GM18951 (cell line): ENCODE results near the gene ARHGEF7.
"Not testable (repeated sequence)": the region's sequence is repeated elsewhere in the genome, so short reads cannot be mapped to it uniquely, and the experiment has no call there.

Source experiments
- POLR2A ChIP-seq: IDR thresholded peaks from 4 replicates; pipeline ENCODE4 v1.6.1; 2011; ENCODE audit warnings: mild to moderate bottlenecking; ENCODE audit not compliant: insufficient read length, insufficient read depth; ENCODE audit errors: extremely low read depth
- in situ Hi-C: fragments of 300-500 bp; cut with MboI; formaldehyde crosslinking; loops from one replicate; pipeline ENCODE4 v1.12.0; 2022; ENCODE audit warnings: low sequenced_read_pairs, mixed read lengths, inconsistent platforms; ENCODE audit not compliant: unreplicated experiment

ARHGEF7 gene

DNA sequence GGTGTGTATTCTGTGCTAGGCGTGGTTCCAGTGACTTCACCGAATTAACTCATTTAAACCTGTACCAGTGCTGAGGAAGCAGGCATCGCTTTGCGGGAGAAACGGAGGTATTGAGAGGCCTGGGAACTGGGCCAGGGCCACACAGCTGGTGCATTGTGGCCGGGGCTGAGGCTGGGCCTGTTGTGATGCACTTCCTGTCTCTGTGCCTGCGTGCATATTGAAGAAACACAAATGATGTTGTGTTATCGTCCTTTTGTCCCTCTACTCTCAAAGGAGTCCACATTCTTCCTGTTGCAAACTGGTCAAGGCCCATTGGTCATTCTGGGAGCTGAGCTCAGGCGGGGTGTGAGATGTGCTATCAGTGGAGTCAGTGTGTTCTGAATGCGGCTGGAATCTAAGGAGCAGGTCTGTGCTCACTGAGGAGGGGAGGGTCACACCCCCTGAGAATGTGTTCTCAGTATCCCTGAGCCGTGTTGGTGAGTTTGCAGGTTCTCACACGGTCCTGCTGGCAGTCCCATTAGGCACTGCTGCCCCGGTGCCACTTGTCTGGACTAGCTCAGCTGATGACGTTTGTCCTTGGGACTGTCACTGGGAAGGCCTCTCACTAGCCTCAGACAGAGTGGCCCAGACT lies 62.1 kb downstream of the ARHGEF7 start:
- in situ Hi-C loops, result no loop called here
- TF ChIP-seq POLR2A, result no peak

DNA sequence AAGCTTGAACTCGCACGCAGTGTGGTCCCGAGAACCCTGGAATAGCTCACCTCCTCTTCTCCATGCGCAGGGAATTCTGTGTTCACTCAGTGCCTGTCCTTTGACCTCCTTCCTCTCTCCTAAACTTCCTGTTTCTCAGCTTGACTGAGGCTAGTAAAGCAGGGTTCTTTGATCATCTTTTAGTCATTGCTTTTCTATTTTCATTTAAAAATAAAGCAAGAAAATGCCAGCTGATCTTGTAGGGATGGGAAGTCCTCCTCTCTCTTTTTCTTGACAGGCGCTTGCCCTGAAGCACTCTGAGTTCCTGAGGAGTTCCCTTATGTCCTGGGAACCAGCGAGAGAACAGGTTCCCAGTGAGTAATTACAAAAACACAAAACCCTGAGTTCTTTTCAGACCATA lies 62.8 kb downstream of the ARHGEF7 start:
- no peak for TF ChIP-seq POLR2A
- in situ Hi-C loops, result no loop called here

DNA sequence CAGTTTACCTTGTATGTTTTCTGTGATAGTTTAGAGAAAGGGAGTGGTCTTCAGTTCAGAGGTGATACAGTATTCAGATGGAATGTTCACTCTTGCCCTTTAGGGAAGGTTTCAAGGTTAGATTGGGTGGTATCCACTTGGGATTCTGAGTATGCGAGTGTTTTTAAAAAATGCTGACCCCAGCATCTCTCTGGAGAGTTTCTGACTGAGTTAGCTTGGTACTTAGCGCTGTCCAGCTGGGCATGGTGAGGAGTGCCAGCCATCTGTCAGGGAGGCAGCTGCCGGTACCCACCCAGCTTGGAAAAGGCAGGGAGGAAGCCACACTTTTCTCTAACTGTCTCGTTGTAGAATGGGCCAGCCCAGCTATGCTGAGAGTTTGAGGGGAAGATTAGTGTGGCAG lies 63.3 kb downstream of the ARHGEF7 start:
- in situ Hi-C loops, result no loop called here
- TF ChIP-seq POLR2A, result no peak

DNA sequence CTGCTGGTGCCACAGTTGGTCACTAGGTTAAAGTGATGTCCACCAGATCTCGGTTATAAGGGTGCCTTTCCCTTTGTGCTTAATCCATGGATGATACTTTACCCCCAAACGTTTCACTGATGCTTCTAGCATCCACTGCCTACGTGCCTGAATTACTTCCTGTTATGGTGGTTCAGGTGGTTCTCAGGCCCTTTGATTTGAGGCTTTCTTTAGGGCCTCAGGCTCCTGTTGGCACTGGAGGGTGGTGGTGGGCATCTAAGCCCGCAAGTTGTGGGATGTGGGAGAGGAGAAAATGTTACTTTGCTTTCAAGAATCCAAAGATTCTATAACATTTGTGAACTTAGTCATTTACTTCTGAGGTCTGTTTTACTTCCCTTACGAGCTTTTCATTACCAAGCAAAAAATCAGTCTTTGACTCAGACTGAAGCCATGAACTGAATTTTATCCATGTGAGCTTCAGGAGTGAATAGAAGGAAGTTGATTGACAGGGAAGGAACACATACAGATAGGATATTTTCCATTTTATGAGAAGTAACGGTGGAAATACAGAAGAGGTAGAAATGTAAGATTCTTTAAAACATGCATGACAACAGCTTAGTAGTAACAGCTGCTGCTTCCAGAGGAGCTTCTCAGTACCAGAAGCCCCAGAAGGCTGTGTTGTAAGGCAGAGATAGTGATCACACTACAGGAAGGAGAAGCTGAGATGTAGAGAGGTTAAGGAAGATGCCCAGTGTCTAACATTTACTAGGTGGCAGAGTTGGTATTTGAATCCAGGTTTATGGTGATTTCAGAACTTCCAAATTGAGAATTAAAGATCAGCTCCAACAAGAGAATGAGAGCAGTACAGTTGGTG lies 65.0 kb downstream of the ARHGEF7 start:
- TF ChIP-seq POLR2A, result no peak
- in situ Hi-C loops, result no loop called here

DNA sequence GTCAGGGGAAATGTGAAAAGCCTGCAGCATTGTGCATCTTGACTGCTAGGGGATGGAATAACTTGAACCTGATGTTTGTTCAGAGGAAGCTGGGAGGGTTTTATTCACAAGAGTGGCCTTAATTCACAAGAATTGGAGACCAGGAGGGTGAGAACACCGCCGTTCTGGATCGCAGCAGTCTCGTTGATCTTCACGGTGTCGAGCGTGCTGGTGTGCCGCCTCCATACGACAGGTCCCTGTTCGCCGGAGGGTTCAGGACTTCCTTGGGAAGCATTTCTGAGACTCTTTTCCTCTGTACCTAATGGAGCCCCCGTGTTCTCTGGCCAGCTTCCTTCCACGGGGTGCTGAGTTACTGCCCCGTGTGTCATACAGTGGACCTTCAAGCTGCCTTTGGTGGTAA lies 66.9 kb downstream of the ARHGEF7 start:
- in situ Hi-C loops, result no loop called here
- TF ChIP-seq POLR2A, result no peak

DNA sequence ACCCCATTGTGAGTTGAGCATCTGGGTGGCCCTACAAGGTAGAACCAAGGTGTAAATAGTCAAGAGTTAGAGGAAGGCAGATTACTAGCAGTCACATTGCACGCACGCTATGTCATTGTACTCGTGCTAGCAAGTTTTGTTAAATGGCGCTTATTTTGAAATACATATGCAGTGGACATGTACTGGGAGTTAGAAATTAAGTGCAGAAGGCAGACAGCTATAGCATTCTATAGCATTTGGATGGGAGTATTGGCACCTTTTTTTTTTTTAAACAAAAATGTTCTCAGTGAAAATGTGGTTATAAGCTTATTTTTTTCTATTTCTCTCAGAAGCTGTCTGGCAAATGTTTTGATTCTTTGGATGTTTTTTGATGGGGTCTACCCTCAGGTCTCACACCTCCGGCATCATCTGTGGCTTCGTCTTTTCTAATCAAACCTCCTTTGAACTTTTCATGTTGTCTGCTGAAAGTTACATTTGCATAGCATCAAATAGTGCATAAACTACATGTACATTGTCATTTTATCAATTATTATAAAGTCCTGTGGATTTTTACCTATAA lies 68.1 kb downstream of the ARHGEF7 start:
- in situ Hi-C loops, result no loop called here
- no peak for TF ChIP-seq POLR2A

DNA sequence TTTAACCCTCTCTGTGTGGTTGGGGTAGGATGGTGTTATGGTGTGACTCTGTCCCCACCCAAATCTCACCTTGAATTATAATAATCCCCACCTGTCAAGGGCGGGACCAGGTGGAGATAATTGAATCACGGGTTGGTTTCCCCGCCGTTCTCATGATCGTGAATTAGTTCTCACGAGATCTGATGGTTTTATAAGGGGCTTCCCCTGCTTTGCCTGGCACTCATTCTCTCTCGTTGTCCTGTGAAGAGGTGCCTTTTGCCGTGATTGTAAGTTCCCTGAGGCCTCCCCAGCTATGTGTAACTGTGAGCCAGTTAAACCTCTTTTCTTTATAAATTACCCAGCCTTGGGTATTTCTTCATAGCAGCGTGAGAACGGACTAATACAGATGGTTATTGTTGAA lies 68.8 kb downstream of the ARHGEF7 start:
- TF ChIP-seq POLR2A, result no peak
- in situ Hi-C loops, result no loop called here

DNA sequence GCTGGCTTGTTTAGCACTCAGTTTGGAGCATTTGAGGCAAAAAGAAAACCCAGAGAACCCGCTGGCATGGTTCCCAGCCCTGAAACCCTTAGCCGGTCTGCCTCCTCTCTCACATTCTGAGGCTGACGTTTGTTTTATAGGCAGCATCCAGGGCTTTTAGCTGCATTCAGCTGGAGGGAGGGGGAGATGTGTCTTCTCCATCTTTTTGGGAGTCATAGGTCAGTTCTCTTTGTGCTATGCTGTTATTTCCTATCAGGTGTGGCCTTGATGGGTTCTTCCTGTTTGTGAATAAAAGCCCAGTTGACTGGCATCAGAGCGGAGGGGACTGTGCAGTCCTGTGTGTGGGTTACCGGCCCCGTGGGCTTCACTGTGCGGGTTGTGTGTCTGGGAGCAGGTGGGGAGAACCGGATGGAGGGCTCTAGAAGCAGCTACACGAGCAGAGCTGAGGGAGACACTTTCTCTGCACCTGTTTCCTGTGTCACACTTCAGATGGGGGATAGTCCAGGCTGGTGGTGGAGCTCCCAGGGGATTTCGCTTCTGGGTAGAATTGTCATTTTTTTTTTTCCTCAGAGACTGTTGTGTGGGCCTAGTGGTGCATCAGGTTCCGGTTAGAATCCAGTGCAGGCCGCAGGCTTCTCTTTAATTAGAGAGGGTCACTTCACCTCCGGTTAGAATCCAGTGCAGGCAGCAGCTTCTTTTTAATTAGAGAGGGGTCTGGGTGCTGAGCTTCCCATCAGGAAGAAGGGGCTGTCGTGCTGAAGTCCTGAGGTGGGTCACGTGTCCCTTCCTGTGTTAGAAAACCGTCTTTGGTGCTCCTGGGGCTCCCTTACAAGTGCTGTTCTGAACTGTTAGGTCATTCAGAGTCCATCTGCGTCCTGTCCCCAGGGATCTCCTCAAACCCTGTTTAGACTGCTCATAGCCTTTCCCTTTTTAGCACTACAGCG lies 69.6 kb downstream of the ARHGEF7 start:
- peak; percentile 40 for TF ChIP-seq POLR2A
- in situ Hi-C loops, result no loop called here

DNA sequence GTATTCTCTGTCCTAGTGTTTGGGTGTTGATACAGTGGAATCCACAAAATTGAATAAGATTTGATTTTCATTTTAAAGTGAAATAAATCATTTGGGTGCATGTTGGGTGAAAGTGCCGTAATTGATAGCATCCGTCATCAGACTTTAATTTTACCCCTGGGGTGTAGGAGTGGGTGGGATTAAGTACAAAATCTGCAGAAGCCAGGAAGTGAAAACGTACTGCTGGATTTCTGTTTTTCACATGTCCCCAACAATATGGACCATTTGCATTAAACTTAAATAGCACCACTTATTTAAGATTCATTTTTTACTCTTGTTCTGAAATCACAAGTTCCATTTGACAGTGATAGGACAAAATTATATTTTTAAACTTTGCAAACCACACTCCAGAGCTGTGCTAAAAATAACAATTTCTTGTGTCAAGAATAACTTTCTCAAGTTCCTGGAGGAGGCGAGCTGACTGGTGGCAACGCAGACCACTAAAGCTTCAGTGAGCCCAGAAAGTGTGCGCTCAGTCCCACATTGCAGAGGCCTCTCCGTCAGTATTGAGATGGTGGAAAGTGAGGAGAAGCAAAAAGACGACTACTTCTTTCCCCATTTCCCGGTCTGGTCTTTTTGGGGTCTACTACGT lies 71.3 kb downstream of the ARHGEF7 start:
- in situ Hi-C loops, result no loop called here

DNA sequence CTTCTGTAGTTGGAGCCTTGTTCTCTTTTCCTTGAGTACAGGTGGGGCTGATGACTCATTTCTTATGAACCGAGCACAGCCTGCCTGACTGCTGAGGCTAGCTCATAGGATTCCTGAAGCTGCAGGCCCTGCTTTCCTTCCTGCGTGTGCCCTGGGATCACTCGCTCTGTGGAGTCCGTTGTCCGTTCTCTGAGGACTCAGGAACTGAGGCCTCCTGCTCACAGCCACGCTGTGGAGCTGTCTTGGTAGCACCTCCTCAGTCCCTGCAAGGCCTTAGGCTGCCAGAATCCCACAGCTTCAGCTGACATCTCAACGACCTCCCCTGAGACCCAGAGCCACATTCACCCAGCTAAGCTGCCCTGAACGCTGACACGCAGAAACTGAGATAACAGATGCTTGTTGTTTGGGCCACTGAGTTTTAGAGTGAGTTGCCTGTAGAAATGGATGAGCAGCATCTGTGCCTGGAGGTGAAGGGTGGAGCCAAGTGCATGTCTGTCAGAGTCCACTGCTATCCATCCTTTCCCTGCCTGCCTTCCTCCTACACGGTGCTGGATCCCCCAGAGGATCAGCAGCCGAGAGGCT lies 72.9 kb downstream of the ARHGEF7 start:
- in situ Hi-C loops, result no loop called here
- TF ChIP-seq POLR2A, result no peak

More for the DNA sequence above, 71.3 kb downstream of the ARHGEF7 start:
- no peak for TF ChIP-seq POLR2A

DNA sequence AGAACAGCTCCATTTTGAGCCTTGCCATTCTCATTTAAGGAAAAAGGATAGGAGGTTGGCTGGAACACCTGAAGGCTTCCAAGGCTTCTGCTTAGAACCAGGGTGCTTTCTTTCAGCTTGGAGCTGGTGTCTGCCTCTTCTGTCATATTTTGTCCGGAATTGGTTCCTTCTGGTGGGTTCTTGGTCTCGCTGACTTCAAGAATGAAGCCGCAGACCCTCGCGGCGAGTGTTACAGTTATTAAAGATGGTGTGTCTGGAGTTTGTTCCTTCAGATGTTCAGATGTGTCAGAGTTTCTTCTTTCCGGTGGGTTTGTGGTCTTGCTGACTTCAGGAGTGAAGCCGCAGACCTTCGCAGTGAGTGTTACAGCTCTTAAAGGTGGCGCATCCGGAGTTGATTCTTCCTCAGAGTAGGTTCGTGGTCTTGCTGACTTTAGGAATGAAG lies 74.0 kb downstream of the ARHGEF7 start:
- in situ Hi-C loops, result not testable (repeated sequence)

DNA sequence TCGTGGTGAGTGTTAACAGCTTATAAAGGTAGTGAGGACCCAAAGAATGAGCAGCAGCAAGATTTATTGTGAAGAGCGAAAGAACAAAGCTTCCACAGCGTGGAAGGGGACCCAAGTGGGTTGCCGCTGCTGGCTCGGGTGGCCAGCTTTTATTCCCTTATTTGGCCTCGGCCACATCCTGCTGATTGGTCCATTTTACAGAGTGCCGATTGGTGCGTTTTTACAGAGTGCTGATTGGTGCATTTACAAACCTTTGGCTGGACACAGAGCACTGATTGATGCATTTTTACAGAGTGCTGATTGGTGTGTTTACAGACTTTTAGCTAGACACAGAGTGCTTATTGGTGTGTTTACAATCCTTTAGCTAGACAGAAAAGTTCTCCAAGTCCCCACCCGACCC lies 74.4 kb downstream of the ARHGEF7 start:
- in situ Hi-C loops, result not testable (repeated sequence)

DNA sequence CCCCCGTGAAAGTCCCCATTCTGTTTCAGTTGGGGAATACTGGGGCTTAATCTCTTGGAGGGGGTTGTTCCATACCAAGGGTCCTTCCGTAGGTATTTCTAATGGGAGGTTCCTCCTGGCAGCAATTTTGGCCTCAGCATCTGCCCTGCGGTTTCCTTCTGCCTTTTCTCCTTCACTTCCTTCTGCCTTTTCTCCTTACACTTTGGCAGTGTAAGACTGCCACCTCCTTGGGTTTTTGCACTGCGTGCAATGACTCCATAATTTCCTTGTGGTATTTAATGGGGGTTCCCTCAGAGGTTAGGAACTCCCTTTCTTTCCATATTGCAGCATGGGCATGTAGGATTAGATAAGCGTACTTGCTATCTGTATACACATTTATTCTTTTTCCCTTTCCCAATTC lies 78.1 kb downstream of the ARHGEF7 start:
- in situ Hi-C loops, result not testable (repeated sequence)

DNA sequence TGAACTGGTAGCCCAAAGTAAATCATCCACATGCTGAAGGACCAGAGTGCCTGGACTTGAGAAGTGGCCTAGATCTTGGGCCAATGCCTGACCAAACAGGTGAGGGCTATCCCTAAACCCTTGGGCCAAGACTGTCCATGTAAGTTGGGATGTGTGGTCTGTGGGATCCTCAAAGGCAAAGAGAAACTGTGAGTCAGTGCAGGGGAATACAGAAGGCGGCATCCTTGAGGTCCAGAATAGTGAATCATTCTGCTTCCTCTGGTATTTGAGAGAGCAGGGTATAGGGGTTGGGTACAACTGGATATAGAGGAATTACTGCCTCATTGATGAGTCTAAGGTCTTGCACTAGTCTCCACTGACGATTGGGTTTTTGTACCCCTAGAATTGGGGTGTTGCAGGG lies 79.5 kb downstream of the ARHGEF7 start:
- in situ Hi-C loops, result not testable (repeated sequence)

DNA sequence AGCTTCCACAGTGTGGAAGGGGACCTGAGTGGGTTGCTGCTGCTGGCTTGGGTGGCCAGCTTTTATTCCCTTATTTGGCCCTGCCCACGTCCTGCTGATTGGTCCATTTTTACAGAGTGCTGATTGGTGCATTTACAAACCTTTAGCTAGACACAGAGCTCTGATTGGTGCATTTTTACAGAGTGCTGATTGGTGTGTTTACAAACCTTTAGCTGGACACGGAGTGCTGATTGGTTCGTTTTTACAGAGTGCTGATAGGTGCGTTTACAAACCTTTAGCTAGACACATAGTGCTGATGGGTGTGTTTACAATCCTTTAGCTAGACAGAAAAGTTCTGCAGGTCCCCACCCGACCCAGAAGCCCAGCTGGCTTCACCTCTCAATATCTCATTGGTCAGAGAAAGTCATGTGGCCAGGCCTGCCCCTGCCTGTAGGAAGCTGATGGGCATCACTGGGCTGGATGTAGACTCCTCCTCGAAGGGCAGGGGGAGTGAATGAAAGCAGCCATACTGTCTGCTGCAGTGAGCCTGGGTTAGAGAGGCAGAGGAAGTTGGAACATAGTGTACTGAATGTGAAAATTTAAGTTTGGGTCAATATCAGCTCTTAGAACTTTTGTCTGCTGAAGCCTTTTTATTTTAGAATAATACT lies 83.7 kb downstream of the ARHGEF7 start:
- in situ Hi-C loops, result not testable (repeated sequence)
